H9 (cell line): ENCODE data around the gene MPG. TPM values are rescaled to one million over a fixed set of nuclear protein-coding genes. Genes with fewer than 3 reads are reported as not detected.

Experiments
- DNase-seq: peaks from one replicate; pipeline ENCODE4 v3.0.0-alpha.2; 2017
- H2AFZ ChIP-seq: one replicate; pipeline ENCODE4 v1.6.1; 2013; ENCODE audit warnings: mild to moderate bottlenecking, low read length, control low read depth, moderate library complexity
- H2AK5ac ChIP-seq: 2 replicates; pipeline ENCODE4 v1.6.1; 2013; ENCODE audit warnings: low read length, control low read depth, mixed read lengths; ENCODE audit not compliant: insufficient read length
- H2BK120ac ChIP-seq: one replicate; pipeline ENCODE4 v1.6.1; 2013; ENCODE audit warnings: low read depth, mild to moderate bottlenecking, low read length, control low read depth, inconsistent platforms; ENCODE audit not compliant: poor library complexity, severe bottlenecking
- H2BK12ac ChIP-seq: 2 replicates; pipeline ENCODE4 v1.6.1; 2013; ENCODE audit warnings: low read length, control low read depth, mixed read lengths, low read depth; ENCODE audit not compliant: insufficient read length
- H2BK15ac ChIP-seq: 2 replicates; pipeline ENCODE4 v1.6.1; 2013; ENCODE audit warnings: low read depth, low read length, control low read depth
- H2BK20ac ChIP-seq: one replicate; pipeline ENCODE4 v1.6.1; 2013; ENCODE audit warnings: low read depth, mild to moderate bottlenecking, low read length, control low read depth, inconsistent platforms; ENCODE audit not compliant: poor library complexity, severe bottlenecking
- H2BK5ac ChIP-seq: 2 replicates; pipeline ENCODE4 v1.6.1; 2013; ENCODE audit warnings: low read length, control low read depth, mixed read lengths; ENCODE audit not compliant: insufficient read length
- H3K14ac ChIP-seq: 2 replicates; pipeline ENCODE4 v1.6.1; 2013; ENCODE audit warnings: low read length, control low read depth; ENCODE audit not compliant: insufficient read depth
- H3K18ac ChIP-seq: 2 replicates; pipeline ENCODE4 v1.6.1; 2013; ENCODE audit warnings: low read depth, mild to moderate bottlenecking, mixed read lengths, low read length, control low read depth; ENCODE audit not compliant: insufficient read length
- H3K23ac ChIP-seq: 2 replicates; pipeline ENCODE4 v1.6.1; 2013; ENCODE audit warnings: low read length, control low read depth, mixed read lengths, low read depth; ENCODE audit not compliant: insufficient read length
- H3K23me2 ChIP-seq: 2 replicates; pipeline ENCODE4 v1.6.1; 2013; ENCODE audit warnings: low read depth, mild to moderate bottlenecking, mixed read lengths, low read length, control low read depth; ENCODE audit not compliant: insufficient read length, poor library complexity, severe bottlenecking
- H3K27ac ChIP-seq: 2 replicates; pipeline ENCODE4 v1.5.1; 2013; ENCODE audit warnings: low read length, control low read depth, mixed read lengths, low read depth; ENCODE audit not compliant: insufficient read length
- H3K27me3 ChIP-seq: 2 replicates; pipeline ENCODE4 v1.6.1; 2013; ENCODE audit warnings: low read length, control low read depth, inconsistent platforms; ENCODE audit not compliant: insufficient read depth
- H3K4ac ChIP-seq: 2 replicates; pipeline ENCODE4 v1.6.1; 2013; ENCODE audit warnings: low read depth, mild to moderate bottlenecking, control low read depth, inconsistent platforms, low read length, moderate library complexity
- H3K4me1 ChIP-seq: 2 replicates; pipeline ENCODE4 v1.6.1; 2013; ENCODE audit warnings: low read length, control low read depth, inconsistent platforms; ENCODE audit not compliant: insufficient read depth
- H3K4me2 ChIP-seq: 2 replicates; pipeline ENCODE4 v1.6.1; 2013; ENCODE audit warnings: low read length, control low read depth, mixed read lengths; ENCODE audit not compliant: insufficient read length, insufficient read depth
- H3K56ac ChIP-seq: 2 replicates; pipeline ENCODE4 v1.6.1; 2013; ENCODE audit warnings: low read depth, mild to moderate bottlenecking, mixed read lengths, low read length, control low read depth; ENCODE audit not compliant: insufficient read length
- H3K79me1 ChIP-seq: 2 replicates; pipeline ENCODE4 v1.6.1; 2013; ENCODE audit warnings: low read depth, mild to moderate bottlenecking, moderate library complexity, low read length, control low read depth, inconsistent platforms; ENCODE audit not compliant: insufficient read depth, poor library complexity, severe bottlenecking
- H3K79me2 ChIP-seq: 2 replicates; pipeline ENCODE4 v1.6.1; 2013; ENCODE audit warnings: low read length, control low read depth, inconsistent platforms; ENCODE audit not compliant: insufficient read depth
- H3K9ac ChIP-seq: 2 replicates; pipeline ENCODE4 v1.6.1; 2013; ENCODE audit warnings: low read length, control low read depth, mixed read lengths; ENCODE audit not compliant: insufficient read length; ENCODE audit errors: extremely low read depth
- H3K9me3 ChIP-seq: one replicate; pipeline ENCODE4 v1.6.1; 2013; ENCODE audit warnings: low read depth, low read length, inconsistent platforms; ENCODE audit not compliant: control insufficient read depth
- H3T11ph ChIP-seq: one replicate; pipeline ENCODE4 v1.6.1; 2013; ENCODE audit warnings: mild to moderate bottlenecking, low read length, control low read depth, inconsistent platforms
- H4K20me1 ChIP-seq: one replicate; pipeline ENCODE4 v1.6.1; 2013; ENCODE audit not compliant: control insufficient read depth, insufficient read length, insufficient read depth
- H4K5ac ChIP-seq: 2 replicates; pipeline ENCODE4 v1.6.1; 2013; ENCODE audit warnings: low read depth, mild to moderate bottlenecking, mixed read lengths, low read length, control low read depth; ENCODE audit not compliant: insufficient read length
- H4K8ac ChIP-seq: replicated peaks from 2 replicates; pipeline ENCODE4 v1.6.1; 2013; ENCODE audit warnings: low read length, control low read depth, mixed read lengths, low read depth; ENCODE audit not compliant: insufficient read length
- H4K91ac ChIP-seq: 2 replicates; pipeline ENCODE4 v1.6.1; 2013; ENCODE audit warnings: low read depth, mild to moderate bottlenecking, moderate library complexity, mixed read lengths, low read length, control low read depth; ENCODE audit not compliant: insufficient read length
- H3K27ac Mint-ChIP-seq, 3 experiments: 2 replicates in 2 of 3; 3 replicates in 1 of 3; pipeline ENCODE4 v1.8.0; 2020 to 2021; ENCODE audit warnings: mixed read lengths in 3 of 3, mild to moderate bottlenecking in 1 of 3, moderate library complexity in 1 of 3
- H3K27me3 Mint-ChIP-seq: 2 replicates; pipeline ENCODE4 v1.8.0; 2021; ENCODE audit warnings: low read depth, mild to moderate bottlenecking, moderate library complexity, mixed read lengths
- H3K36me3 Mint-ChIP-seq, 3 experiments: 2 replicates in 2 of 3; 3 replicates in 1 of 3; pipeline ENCODE4 v1.8.0; 2020 to 2021; ENCODE audit warnings: low read depth in 3 of 3, mixed read lengths in 3 of 3; ENCODE audit not compliant: insufficient read depth in 1 of 3
- H3K4me1 Mint-ChIP-seq, 2 experiments: 2 replicates each; pipeline ENCODE4 v1.8.0; 2020; ENCODE audit warnings: mixed read lengths in 2 of 2
- H3K4me3 Mint-ChIP-seq, 2 experiments: 2 replicates in 1 of 2; 3 replicates in 1 of 2; pipeline ENCODE4 v1.8.0; 2020 to 2021; ENCODE audit warnings: mild to moderate bottlenecking in 2 of 2, mixed read lengths in 2 of 2, moderate library complexity in 1 of 2
- H3K9me3 Mint-ChIP-seq, 2 experiments: 2 replicates in 1 of 2; 3 replicates in 1 of 2; pipeline ENCODE4 v1.8.0; 2020; ENCODE audit warnings: mild to moderate bottlenecking in 2 of 2, mixed read lengths in 2 of 2, moderate library complexity in 1 of 2
- CTCF ChIP-seq: fragments of 200-600 bp; sonication (generic); conservative IDR thresholded peaks from 3 replicates; pipeline ENCODE4 v1.8.0; 2021; ENCODE audit warnings: antibody characterized with exemption, mild to moderate bottlenecking
- WGBS: extraction: QIAGEN DNeasy Blood & Tissue Kit; methylation state at CpG from one replicate; pipeline ENCODE4 v1.1.7; 2013; ENCODE audit warnings: missing lambda C conversion rate, low lambda C conversion rate, mixed read lengths; ENCODE audit not compliant: insufficient read length; ENCODE audit errors: extremely low coverage; 5-methylcytosine and 5-hydroxymethylcytosine counted together
- total RNA-seq: library from RNA; stranded (reverse); gene quantifications from 2 replicates; pipeline ENCODE4 v1.2.1, GENCODE V29; 2021

MPG gene
- total RNA-seq, 1 experiment from 2014 or later: 39.1 TPM

DNA sequence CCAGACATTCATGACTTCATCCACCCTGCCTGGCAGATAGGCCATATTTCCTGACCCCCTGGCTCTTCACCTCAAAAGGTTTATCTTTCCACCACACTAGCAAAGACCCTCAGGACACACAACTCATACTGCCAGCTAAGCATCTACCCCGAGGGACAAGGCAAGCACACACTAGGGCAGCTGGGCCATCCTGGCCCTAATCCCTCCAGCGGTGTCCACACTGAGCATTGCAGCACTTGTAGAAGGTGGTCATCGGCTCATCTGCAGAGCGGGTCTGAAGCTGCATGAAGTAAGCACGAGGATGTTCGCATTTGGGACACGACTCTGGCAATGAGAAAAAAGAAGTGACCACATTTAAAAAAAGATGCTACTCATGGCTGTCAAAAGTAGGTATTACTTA, 30.8 kb upstream of the MPG start:
- no peak overlapping the region for H3K4me2 ChIP-seq
- H3K9ac ChIP-seq: no peak overlapping the region
- no peak overlapping the region for H3K4ac ChIP-seq
- no peak overlapping the region for H3K18ac ChIP-seq
- no peaks in the 10 kb centered on the region for H4K20me1 ChIP-seq
- DNase-seq: no peak
- Mint-ChIP-seq H3K9me3 (peaks cover 7 to 10% of the 10 kb centered on the region in 2 experiments; a peak in 4 of 5 replicates), H3K4me1 (peaks cover 9 to 11% of the 10 kb centered on the region in 2 experiments; a peak in 3 of 4 replicates), H3K36me3 (peaks cover 73 to 91% (median 87%) of the 10 kb centered on the region in 3 experiments), H3K27ac (no peak overlapping the region; a peak in 2 of 7 replicates), H3K27me3 (no peaks in the 10 kb centered on the region), H3K4me3 (no peak overlapping the region)
- no peak overlapping the region for H2AFZ ChIP-seq
- no peak overlapping the region for H3K27ac ChIP-seq
- no peak overlapping the region for H2BK20ac ChIP-seq
- no peak overlapping the region for H2AK5ac ChIP-seq
- H3K14ac ChIP-seq: no peak overlapping the region
- H3K4me1 ChIP-seq: no peaks in the 10 kb centered on the region
- no peaks in the 10 kb centered on the region for H3K23me2 ChIP-seq
- no peak overlapping the region for H3K23ac ChIP-seq
- H4K91ac ChIP-seq: no peak overlapping the region
- TF ChIP-seq CTCF: no peak
- H2BK12ac ChIP-seq: no peak overlapping the region
- H3K79me1 ChIP-seq: peaks cover 2% of the 10 kb centered on the region
- no peak overlapping the region for H3T11ph ChIP-seq
- H3K27me3 ChIP-seq: no peaks in the 10 kb centered on the region
- no CpG with 5 or more reads among the region's 7 CpGs for WGBS
- no peak overlapping the region for H4K8ac ChIP-seq
- peaks cover 10% of the 10 kb centered on the region for H3K9me3 ChIP-seq
- H2BK15ac ChIP-seq: no peak overlapping the region
- H2BK5ac ChIP-seq: no peak overlapping the region
- H3K56ac ChIP-seq: no peak overlapping the region
- no peak overlapping the region for H2BK120ac ChIP-seq
- H4K5ac ChIP-seq: no peak overlapping the region
- peaks cover 2% of the 10 kb centered on the region; the same call in 1 of the 2 replicates for H3K79me2 ChIP-seq
